Osteocyte (in vitro differentiated cells): ENCODE results near the gene SMYD3. TPM values are rescaled to one million over a fixed set of nuclear protein-coding genes. Genes with fewer than 3 reads are reported as not detected.

Experiments
- DNase-seq: peaks from one replicate; pipeline ENCODE4 v3.0.0; 2021; ENCODE audit warnings: mixed read lengths; ENCODE audit not compliant: unreplicated experiment; ENCODE audit errors: extremely low spot score
- H3K27ac Mint-ChIP-seq: one replicate; pipeline ENCODE4 v1.8.0; 2021; ENCODE audit warnings: mild to moderate bottlenecking, mixed read lengths; ENCODE audit not compliant: unreplicated experiment
- H3K27me3 Mint-ChIP-seq: one replicate; pipeline ENCODE4 v1.8.0; 2021; ENCODE audit warnings: mixed read lengths; ENCODE audit not compliant: unreplicated experiment
- H3K36me3 Mint-ChIP-seq: one replicate; pipeline ENCODE4 v1.8.0; 2021; ENCODE audit warnings: mixed read lengths; ENCODE audit not compliant: unreplicated experiment
- H3K4me1 Mint-ChIP-seq: one replicate; pipeline ENCODE4 v1.8.0; 2021; ENCODE audit warnings: mixed read lengths; ENCODE audit not compliant: unreplicated experiment
- H3K4me3 Mint-ChIP-seq: one replicate; pipeline ENCODE4 v1.8.0; 2021; ENCODE audit warnings: mild to moderate bottlenecking, moderate library complexity, mixed read lengths; ENCODE audit not compliant: unreplicated experiment
- H3K9me3 Mint-ChIP-seq: one replicate; pipeline ENCODE4 v1.8.0; 2021; ENCODE audit warnings: mixed read lengths; ENCODE audit not compliant: unreplicated experiment
- CTCF ChIP-seq: fragments of 200-600 bp; sonication (generic); IDR thresholded peaks from 2 replicates; pipeline ENCODE4 v1.5.0; 2021; ENCODE audit warnings: antibody characterized with exemption, mild to moderate bottlenecking, moderate library complexity
- total RNA-seq: library from RNA; stranded (reverse); gene quantifications from 2 replicates; pipeline ENCODE4 v1.2.1, GENCODE V29; 2021

SMYD3 gene
- total RNA-seq, 1 donor from 2014 or later: 22.3 TPM

GRCh38 chr1:246420300-246420699 lies 86.8 kb downstream of the SMYD3 start:
- Mint-ChIP-seq H3K27ac (no peak overlapping the region), H3K9me3 (peaks cover 5% of the 10 kb centered on the region), H3K4me1 (peaks cover 6% of the 10 kb centered on the region), H3K27me3 (no peaks in the 10 kb centered on the region), H3K4me3 (no peak overlapping the region), H3K36me3 (peaks cover 4% of the 10 kb centered on the region)
- DNase-seq: no peak
- no peak for TF ChIP-seq CTCF

GRCh38 chr1:246418565-246419312 lies 88.3 kb downstream of the SMYD3 start:
- no peaks in the 10 kb centered on the region for H3K27me3 Mint-ChIP-seq
- peaks cover 4% of the 10 kb centered on the region for H3K36me3 Mint-ChIP-seq
- peaks cover 6% of the 10 kb centered on the region for H3K4me1 Mint-ChIP-seq
- TF ChIP-seq CTCF: no peak
- no peak for DNase-seq
- H3K27ac Mint-ChIP-seq: no peak overlapping the region
- H3K9me3 Mint-ChIP-seq: peaks cover 5% of the 10 kb centered on the region
- no peak overlapping the region for H3K4me3 Mint-ChIP-seq

DNA sequence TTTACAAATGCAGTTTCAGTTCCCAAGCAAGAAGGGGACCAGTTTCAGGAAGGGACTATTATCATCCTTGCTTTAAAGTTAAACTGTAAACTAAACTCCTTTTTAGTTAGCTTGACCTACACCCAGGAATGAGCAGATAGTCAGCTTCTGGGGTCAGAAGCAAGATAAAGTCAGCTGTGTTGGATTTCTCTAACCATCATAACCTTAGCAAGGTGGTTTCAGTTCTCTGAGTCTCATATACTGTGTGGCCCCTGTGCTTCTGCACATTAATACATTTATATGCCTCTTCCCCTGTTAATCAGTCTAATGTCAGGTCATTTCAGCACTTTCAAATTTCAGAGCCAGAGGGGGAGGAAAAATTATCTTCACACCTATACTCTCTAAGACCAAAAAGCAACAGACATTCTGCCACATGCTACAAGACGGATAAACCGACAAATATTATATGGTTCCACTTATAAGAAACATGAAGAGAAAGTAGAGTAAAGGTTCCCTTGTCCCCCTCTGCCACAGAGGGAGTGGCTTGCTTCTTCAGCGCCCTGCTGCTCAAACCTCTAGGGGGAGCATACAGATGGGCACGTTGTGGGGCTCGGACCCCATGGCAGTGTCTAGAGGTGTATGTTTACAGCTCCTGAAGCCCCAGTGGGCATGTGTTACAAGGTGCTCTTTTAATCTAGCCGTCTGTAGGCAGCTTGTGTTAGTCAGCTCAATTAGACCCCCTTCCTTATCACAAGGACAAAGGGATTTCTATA lies 89.1 kb downstream of the SMYD3 start:
- Mint-ChIP-seq H3K36me3 (peaks cover 4% of the 10 kb centered on the region), H3K4me1 (peaks cover 6% of the 10 kb centered on the region), H3K9me3 (peaks cover 5% of the 10 kb centered on the region), H3K4me3 (no peak overlapping the region), H3K27ac (no peak overlapping the region), H3K27me3 (no peaks in the 10 kb centered on the region)
- DNase-seq: no peak
- TF ChIP-seq CTCF: no peak

- no peak for TF ChIP-seq CTCF
- Mint-ChIP-seq H3K9me3 (peaks cover 5% of the 10 kb centered on the region), H3K27ac (no peak overlapping the region), H3K4me3 (no peak overlapping the region), H3K36me3 (peaks cover 4% of the 10 kb centered on the region), H3K27me3 (no peaks in the 10 kb centered on the region), H3K4me1 (peaks cover 6% of the 10 kb centered on the region)
- no peak for DNase-seq
Measured at GRCh38 chr1:246417152-246417812, 89.8 kb downstream of the SMYD3 start.

GRCh38 chr1:246416261-246416660 lies 90.8 kb downstream of the SMYD3 start:
- H3K9me3 Mint-ChIP-seq: peaks cover 5% of the 10 kb centered on the region
- peaks cover 6% of the 10 kb centered on the region for H3K4me1 Mint-ChIP-seq
- H3K27me3 Mint-ChIP-seq: no peaks in the 10 kb centered on the region
- H3K36me3 Mint-ChIP-seq: peaks cover 4% of the 10 kb centered on the region
- H3K4me3 Mint-ChIP-seq: no peak overlapping the region
- TF ChIP-seq CTCF: no peak
- no peak overlapping the region for H3K27ac Mint-ChIP-seq
- no peak for DNase-seq
